ENCODE results near the gene TMEM43.

DNA sequence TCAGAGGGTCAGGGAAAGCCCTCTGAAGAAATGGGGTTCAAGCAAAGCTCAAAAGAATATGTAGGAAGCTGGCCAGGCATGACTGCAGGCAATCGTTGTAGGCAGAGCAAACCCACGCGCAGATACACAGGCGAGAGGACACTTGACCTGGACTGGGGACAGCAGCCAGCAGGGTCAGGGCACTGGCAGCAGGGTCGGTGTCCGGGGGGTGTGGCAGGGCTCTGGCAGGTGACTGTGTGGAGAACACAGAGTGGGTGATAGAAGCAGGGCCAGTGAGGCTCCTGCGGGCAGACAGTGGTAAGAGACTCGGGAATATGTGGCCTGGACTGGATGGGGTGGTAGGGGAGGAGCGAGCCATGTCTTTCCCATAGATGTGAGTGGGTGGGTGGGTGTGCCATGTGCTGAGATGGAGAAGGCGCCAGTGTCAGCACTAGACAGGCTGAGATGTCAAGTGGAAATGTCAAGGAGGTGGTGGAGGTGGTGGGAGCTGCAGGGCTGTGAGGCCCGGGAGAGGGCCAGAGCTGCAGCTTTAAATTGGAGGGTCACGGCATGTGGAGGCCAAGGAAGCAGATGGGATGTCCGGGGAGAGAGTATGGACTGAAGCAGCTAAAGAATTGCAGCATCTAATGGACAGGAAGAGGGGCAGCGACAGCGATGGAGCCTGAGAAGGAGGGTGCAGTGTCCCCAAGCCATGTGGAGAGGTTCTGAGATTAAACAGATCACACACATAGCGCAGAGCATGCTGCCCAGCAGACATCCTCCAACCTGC is 13.4 kb downstream of the TMEM43 start:
- TF ChIP-seq POLR2A (IDR thresholded peaks at IDR 0.05) = no peak
- TF ChIP-seq CTCF (IDR thresholded peaks at IDR 0.05) = no peak
